Epithelial cell of prostate (primary cell): ENCODE data around the gene BPIFA3.
A peak's percentile ranks its signal among the peaks of the same experiment; 100 is the strongest.
"Not testable (repeated sequence)": the region's sequence is repeated elsewhere in the genome, so short reads cannot be mapped to it uniquely, and the experiment has no call there.

Source experiments
- DNase-seq: peaks from one replicate; pipeline ENCODE4 v3.0.0-alpha.2; 2011; ENCODE audit warnings: low read depth, low spot score
- H3K27ac ChIP-seq: fragments of 450-650 bp; 2 replicates; pipeline ENCODE4 v1.5.1; 2017; ENCODE audit warnings: mild to moderate bottlenecking

The BPIFA3 gene

GRCh38 chr20:33217052-33217451 is at the start of gene BPIFA3:
TSS of gene BPIFA3 (plus strand) at chr20:33217352. CDS start at chr20:33217537, 185 bp downstream.
- no peak for DNase-seq

GRCh38 chr20:33167859-33168258 is 49.3 kb upstream of the BPIFA3 start, which contains the start of gene BPIFA2:
TSS of gene BPIFA2 (plus strand) at chr20:33168159. CDS start at chr20:33169146, 987 bp downstream.
- H3K27ac ChIP-seq: no peak within 1 kb of the TSS
- no peak for DNase-seq

More at GRCh38 chr20:33217052-33217451, at the start of gene BPIFA3:
- no peak within 1 kb of the TSS for H3K27ac ChIP-seq

DNA sequence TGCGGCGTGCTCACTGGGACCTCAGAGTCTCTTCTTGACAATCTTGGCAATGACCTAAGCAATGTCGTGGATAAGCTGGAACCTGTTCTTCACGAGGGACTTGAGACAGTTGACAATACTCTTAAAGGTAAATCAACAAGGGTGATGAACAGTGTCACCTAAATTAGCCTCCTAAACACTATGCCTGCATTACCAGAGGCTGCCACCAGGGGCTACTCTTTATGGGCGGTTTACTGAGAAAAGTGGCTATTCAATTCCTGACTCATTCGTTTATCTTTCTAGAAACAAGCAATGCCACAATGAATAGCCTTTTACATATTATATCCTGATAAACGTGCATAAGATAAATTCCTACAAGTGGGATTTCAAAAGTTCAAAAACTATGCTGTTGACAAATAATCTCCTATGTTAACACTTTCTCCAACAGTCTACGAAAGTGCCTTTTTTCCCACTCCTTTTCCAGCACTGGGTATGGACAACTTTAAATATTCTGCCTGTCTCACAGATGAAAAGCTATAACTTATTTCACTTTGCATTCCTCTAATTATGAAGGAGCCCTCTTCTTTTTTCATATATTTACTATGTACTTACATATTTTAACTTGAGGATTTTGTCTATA is 47.9 kb upstream of the BPIFA3 start:
- no peak overlapping the region for H3K27ac ChIP-seq
- DNase-seq: no peak

- no peak overlapping the region for H3K27ac ChIP-seq
- DNase-seq: no peak
Observed at GRCh38 chr20:33172781-33173180, 44.4 kb upstream of the BPIFA3 start.

- DNase-seq: no peak
- H3K27ac ChIP-seq: no peak overlapping the region
Observed at GRCh38 chr20:33175123-33175522, 42.0 kb upstream of the BPIFA3 start.

DNA sequence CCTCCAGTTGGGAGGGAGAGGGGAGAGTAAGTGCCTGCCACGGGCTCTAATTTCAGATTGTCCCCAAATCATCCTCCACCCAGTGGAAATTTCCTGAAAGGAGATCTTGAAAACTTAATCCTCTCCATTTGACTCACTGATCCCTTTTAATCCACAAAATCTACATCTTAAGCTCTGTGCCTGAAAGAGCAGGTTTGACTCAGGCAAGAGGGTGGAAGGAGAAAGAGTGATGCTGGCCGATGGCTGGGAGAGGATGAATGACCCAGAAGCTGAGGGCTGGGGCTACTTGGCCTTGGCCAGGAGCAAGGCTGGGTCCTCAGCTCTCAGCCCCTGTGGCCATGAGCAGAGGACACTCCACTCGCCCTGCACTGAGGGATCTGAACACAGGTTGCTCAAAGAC is 41.1 kb upstream of the BPIFA3 start:
- no peak for DNase-seq
- no peak overlapping the region for H3K27ac ChIP-seq

DNA sequence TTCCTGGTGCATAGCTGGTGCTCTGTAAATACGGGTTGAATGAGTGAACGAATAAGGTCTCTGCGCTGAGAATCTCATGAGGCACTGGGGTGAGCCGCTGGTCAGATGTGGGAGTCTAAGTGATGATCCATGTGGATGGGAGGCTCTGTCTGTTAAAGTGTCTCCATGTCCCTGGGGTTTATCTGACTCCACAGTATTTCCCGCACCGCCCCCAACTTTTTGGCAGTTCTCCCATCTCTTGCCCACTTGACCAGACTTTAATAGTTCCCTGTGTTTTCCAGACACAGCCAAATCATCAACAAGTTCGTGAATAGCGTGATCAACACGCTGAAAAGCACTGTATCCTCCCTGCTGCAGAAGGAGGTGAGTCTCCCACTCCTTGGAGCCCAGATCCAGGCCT is 39.3 kb upstream of the BPIFA3 start:
- H3K27ac ChIP-seq: no peak overlapping the region
- no peak for DNase-seq

- H3K27ac ChIP-seq: no peak overlapping the region
- no peak for DNase-seq
Observed at GRCh38 chr20:33178726-33179125, 38.4 kb upstream of the BPIFA3 start.

DNA sequence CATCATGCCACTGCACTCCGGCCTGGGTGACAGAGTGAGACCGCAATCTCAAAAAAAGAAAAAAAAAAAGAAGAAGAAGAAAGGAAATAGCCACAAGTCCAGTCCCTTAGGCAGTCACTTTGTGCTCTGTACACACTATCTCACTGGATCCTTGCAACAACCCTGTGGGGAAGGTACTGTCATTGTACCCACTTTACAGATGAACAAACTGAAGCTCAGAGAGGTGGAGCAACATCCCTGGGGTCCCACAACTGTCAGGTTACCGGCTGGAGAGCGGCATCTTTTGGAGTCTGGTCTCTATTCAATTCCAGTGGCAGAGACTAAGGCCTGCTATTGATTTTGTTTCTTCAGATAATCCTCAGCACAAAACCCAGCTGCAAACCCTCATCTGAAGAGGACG is 37.0 kb upstream of the BPIFA3 start:
- DNase-seq: no peak
- H3K27ac ChIP-seq: no peak overlapping the region

DNA sequence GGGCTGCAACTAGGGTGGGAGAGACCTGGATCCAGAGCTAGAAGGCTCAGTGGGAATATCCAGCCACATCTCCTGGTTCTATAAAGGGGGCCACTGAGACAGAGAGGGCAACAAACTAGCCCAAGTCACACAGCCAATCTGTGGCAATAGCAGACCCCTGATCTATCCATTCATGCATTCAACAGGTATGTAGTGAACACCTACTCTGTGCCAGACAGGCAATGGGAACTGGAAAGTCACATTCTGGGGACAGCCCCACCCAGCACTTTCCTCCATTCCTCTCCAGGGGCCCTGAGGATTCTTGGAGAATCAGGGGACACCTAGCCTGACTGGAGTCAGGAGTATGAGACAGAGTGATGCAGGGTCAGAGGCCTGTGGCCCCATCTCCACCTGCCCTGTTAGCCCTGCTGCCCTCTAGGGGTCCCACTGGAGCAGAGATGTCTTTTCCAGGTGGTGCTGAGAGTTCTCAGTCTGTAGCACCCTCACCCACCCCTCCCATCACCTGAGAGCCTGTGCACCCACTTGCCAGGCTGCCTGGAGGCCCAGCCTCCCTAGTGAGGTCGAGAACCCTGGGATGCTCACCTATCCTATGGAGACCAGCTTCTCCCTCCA is 35.6 kb upstream of the BPIFA3 start:
- no peak overlapping the region for H3K27ac ChIP-seq

DNA sequence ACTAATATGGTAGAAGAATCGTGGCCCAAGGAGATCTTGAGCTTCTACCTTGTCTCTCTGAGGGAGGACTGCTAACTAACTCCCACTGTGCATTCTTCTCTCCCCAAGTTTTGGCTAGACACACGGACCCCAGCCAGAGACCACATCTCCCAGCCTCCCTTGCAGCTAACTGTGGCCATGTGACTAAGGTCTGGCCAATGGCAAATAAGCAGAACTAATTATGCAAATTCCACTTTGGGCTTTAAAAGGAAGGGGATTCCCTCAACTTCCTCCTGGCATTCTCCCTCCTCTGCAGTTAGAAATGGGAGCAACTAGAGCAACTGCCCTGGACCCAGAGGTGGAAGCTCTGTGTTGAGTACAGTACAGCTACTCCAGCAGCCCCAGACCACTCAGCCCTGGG is 33.8 kb upstream of the BPIFA3 start:
- DNase-seq: no peak
- H3K27ac ChIP-seq: no peak overlapping the region

More for the DNA sequence above, 35.6 kb upstream of the BPIFA3 start:
- DNase-seq: no peak

DNA sequence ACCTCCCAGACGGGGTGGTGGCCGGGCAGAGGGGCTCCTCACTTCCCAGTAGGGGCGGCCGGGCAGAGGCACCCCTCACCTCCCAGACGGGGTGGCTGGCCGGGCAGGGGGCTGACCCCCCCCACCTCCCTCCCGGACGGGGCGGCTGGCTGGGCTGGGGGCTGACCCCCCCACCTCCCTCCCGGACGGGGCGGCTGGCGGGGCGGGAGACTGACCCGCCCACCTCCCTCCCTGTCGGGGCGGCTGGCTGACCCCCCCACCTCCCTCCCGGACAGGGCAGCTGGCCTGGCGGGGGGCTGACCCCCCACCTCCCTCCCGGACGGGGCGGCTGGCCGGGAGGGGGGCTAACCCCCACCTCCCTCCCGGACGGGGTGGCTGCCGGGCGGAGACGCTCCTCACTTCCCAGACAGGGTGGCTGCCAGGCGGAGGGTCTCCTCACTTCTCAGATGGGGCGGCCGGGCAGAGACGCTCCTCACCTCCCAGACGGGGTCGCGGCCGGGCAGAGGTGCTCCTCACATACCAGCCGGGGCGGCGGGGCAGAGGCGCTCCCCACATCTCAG is 32.0 kb upstream of the BPIFA3 start:
- not testable (repeated sequence) for DNase-seq, H3K27ac ChIP-seq

DNA sequence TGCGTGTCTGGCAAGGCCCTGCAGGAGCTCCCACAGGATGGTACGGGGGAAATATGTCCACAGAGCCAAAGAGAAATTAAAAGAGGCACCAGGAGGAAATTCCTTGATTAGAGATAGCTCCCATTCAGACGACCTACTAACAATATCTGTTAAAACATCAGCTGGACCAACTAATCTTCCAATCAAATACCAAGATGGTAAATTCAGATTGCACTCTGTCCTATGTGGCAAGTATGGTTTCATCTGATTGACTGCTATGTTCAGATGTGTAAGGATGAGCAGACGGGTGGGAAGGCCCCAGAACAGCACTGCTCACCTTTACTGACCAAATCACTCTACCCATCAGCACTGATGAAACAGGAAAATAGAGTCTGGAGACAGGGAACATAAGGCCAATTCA is 29.7 kb upstream of the BPIFA3 start:
- H3K27ac ChIP-seq: no peak overlapping the region
- DNase-seq: no peak

DNA sequence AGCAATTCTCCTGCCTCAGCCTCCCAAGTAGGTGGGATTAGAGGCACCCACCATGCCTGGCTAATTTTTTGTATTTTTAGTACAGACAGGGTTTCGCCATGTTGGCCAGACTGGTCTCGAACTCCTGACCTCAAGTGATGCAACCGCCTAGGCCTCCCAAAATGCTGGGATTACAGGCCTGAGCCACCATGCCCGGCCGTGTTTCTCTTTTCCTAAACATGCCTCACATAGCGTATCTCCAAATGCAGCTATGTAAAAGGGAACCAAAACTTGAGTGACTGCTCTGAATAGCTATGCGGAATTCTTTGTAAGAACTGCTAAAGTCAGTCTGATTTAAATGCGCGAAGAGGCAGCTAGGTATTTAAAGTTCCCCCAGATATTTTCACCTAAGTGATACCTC is 28.7 kb upstream of the BPIFA3 start:
- no peak overlapping the region for H3K27ac ChIP-seq
- no peak for DNase-seq

- no peak for DNase-seq
- H3K27ac ChIP-seq: no peak overlapping the region
Observed at GRCh38 chr20:33191484-33191883, 25.7 kb upstream of the BPIFA3 start.

- no peak overlapping the region for H3K27ac ChIP-seq
- DNase-seq: no peak
Observed at GRCh38 chr20:33191955-33192354, 25.2 kb upstream of the BPIFA3 start.

DNA sequence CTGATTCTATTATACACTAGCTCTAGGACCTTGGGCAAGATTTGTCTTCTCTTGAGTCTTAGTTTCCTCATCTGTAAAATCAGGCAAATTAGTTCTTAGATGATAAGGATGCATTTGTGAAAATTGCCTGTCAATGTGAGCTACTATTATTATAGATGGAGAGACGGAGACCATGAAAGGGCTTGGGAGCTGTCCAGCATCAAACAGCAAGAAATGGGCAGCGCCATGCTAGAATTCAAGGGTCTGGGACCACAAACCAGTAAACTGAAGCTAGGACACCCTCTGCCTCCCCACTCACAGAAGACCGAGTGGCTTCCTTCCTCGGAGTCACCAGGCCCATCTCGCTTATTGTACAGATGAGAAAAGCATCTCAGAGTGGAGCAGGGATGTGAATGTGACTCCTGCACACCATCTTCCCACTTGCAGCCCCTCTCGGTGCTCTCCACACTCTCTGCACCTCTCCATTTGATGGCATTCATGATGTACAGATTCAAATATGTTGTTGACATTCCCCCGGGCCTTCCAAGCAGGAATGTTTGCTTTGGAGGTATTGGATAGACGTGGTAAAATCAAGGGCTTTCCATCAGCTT is 24.1 kb upstream of the BPIFA3 start:
- H3K27ac ChIP-seq: no peak overlapping the region
- no peak for DNase-seq

DNA sequence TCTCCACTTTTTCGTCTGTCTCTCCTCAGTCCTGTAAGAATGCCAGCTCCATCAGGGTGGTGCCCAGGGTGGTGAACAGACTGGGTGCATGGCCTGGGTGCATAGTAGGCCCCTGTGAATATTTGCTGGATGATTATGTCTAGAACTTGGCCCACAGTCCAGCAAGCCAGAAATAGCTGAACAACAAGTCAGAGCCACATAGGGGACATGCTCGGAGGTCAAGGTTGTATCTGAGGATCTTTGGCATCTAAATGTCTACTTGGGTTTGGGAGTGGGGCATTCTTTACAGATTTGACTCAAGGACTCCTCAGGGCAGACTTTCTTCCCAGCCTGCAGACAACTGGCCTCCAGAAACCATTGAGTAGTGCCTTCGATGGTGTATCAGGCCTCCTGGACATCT is 18.1 kb upstream of the BPIFA3 start:
- DNase-seq: no peak
- H3K27ac ChIP-seq: no peak overlapping the region

DNA sequence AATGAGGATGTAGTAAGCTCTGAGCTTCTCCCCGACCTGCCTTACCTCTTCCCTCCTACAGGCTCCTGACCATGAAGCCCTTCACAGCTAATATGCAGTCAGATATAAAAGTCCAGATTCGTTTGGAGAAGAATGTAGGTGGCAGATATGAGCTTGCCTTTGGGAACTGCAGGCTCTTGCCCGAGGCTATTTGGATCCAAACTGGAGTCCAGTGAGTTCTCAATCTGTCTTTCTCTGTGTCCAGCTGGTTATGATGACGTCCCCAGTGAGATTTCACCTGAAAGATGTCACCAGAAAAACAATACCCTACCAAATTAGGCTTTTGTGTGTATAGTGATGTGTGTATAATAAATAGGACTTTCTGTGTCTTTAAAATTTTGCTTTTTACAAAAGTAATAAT is 14.7 kb upstream of the BPIFA3 start:
- no peak overlapping the region for H3K27ac ChIP-seq
- DNase-seq: no peak

DNA sequence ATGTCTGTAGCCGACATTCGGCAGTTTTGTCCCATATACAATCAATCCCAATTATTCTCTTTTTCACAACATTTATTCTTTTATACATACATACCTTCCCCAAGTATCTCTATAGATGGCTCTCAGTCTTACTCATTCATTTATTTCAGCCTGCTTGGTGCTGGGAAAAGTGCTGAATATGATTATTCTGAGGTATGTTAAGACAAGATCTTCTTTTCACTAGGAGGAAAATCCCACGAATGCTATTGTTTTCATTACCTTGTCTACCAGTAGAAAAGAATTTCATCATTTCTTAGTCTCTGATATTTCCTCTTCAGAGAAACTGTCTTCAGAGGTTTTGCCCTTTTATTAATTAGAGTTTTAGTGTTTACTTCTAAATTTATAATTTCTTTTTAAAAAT is 13.7 kb upstream of the BPIFA3 start:
- no peak overlapping the region for H3K27ac ChIP-seq
- DNase-seq: no peak

GRCh38 chr20:33209789-33210188 is 7.4 kb upstream of the BPIFA3 start:
- H3K27ac ChIP-seq: no peak overlapping the region
- peak; percentile 8 for DNase-seq
